ENCODE data around the gene STRIT1.

DNA sequence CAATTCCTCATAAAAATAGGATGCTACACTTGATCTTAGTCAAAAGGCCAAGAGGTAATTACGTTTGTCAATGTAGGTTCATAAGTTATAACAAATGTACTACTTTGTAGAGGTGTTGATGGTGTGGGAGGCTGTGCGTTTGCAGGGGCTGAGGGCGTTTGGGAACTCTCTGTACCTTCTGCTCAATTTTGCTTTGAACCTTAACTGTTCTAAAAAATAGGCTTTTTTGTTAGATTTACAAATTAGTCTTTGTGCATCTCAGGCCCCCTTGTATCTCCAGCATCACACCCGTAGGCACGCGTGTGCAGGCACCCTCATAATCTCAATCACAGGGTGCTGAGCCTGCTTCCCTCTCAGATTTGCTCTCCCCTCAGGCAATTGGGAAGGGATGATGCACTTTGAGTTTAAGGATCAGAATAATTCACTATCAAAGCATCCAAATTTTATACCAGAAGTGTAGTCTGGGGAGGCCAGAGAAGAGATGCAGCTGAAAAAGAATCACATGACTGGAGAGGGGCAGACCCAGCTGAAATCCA is 36.1 kb upstream of the STRIT1 start:
- TF ChIP-seq CTCF (conservative IDR thresholded peaks at IDR 0.05; ENCODE audit: low read depth, low read length) (no peak), EZH2 (IDR thresholded peaks at IDR 0.05; ENCODE audit: low read length, unreplicated experiment) (no peak)
